ENCODE measurements around the gene NDST1.

The NDST1 gene

DNA sequence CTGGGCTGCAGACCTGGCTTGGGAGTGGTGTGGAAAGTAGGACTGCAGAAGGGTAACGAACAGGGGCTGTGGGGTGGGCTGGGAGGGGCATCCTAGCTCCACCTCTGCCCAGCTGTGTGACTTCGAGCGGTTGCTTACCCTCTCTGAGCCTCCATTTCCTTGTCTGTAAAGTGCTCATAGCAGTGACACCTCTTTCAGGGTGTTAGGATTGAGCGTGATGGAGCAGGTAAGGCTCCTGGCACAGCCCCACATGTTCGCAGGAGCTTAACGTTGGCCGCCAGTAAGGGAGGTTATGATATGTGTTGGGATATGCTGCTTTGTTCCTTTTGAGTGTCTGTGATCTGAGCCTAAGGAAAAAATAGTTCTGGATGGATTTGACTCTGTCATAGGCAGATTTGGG, 2.1 kb downstream of the NDST1 start:
- TF ChIP-seq, protein P1, sequence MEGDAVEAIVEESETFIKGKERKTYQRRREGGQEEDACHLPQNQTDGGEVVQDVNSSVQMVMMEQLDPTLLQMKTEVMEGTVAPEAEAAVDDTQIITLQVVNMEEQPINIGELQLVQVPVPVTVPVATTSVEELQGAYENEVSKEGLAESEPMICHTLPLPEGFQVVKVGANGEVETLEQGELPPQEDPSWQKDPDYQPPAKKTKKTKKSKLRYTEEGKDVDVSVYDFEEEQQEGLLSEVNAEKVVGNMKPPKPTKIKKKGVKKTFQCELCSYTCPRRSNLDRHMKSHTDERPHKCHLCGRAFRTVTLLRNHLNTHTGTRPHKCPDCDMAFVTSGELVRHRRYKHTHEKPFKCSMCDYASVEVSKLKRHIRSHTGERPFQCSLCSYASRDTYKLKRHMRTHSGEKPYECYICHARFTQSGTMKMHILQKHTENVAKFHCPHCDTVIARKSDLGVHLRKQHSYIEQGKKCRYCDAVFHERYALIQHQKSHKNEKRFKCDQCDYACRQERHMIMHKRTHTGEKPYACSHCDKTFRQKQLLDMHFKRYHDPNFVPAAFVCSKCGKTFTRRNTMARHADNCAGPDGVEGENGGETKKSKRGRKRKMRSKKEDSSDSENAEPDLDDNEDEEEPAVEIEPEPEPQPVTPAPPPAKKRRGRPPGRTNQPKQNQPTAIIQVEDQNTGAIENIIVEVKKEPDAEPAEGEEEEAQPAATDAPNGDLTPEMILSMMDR (IDR thresholded peaks at IDR 0.05), result no peak
- Histone ChIP-seq H3K36me3 (no peaks in the 10 kb centered on the region), H3K4me3 (no peak overlapping the region), H3K4me1 (peaks cover 7 to 100% (median 86%) of the 10 kb centered on the region in 4 donors), H3K9me3 (no peaks in the 10 kb centered on the region), H3K27ac (peak overlapping the region; percentile 83 to 96), H3K27me3 (no peaks in the 10 kb centered on the region)
- no peak for DNase-seq
- intact Hi-C loops (cut with DNase I; ENCODE audit: low total_unique reads), result no loop called here

DNA sequence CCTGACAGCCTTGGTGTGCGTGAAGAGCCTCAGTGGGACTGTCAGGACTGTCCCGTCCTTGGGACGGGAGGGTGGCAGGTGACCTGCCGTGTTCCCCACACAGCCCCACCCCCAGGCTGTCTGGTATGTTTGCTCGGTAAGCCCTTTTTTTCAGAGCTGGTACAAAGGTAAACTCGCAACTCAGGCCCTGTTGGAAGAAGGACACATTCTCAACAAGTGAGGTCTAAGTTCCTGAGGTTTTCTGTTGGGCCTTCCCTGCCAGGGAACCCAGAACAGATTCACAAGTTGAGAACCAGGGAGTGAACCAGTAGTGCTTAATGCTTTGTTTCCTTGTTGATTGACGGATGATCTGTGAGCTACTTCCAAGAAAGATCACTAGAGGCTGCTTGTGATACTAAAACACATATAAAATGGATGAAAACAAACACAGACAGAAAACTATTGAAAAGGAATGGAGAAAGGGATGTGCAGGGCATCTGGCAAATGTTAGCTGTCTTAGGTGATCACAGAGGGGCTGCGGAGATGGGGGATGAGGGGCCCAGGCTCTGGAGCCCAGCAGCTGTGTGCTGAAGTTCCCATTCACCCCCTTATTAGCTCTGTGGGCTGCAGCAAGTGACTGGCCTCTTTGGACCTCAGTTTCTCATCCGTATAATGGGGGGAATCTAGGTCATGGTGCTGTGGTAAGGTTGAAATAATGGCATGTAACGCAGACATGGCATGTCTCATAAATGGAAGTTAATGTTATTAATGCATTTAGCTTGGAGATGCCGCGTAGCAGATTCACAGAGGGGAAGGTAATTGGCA, 2.7 kb downstream of the NDST1 start:
- intact Hi-C loops (cut with DNase I; ENCODE audit: low total_unique reads), result no loop called here
- no peaks in the 10 kb centered on the region for H3K36me3 ChIP-seq
- peak overlapping the region; percentile 83 to 96 for H3K27ac ChIP-seq
- H3K27me3 ChIP-seq, result no peaks in the 10 kb centered on the region
- H3K4me1 ChIP-seq, result peaks cover 13 to 100% (median 86%) of the 10 kb centered on the region in 4 donors
- TF ChIP-seq, protein P1 (IDR thresholded peaks at IDR 0.05), result no peak
- no peak overlapping the region for H3K4me3 ChIP-seq
- no peak for DNase-seq
- H3K9me3 ChIP-seq, result no peaks in the 10 kb centered on the region

DNA sequence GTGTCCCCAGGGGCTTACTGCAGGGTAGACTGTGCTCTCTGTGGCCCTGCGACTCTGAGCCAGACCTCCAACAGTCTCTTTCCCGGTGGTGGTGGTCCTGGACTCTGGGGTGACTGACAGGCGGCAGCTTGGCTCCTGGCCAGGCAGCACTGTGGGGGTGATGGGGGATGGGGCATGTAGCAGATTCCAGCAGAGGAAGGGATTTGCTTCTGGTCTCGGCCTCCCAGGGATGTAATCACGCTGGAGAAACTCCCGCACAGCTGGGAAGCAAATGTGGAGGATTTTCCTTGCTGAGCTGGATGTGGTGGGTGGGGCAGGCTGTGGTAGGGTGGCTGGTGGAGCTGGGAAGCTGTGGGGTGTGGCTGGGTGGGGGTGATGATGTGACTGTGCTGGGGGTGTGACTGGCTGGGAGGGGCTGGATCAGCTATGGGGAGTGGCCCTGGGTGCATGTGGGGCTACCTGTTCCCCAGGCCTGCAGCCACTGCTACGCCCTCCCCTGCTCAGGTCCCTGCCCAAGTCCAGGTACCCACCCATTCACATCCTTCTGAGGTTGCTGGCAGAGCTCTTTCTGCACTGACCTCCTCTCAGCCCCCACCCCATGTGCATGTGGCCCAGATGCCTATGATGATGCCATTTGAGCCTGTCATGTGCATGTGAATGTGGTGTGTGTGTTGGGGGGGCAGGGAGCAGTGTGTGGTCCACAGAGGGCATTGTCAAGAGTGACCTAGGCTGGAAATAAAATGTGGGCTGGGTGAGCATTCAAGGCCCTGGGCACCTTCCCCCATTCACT, 3.8 kb downstream of the NDST1 start:
- no peaks in the 10 kb centered on the region for H3K27me3 ChIP-seq
- DNase-seq, result no peak
- no peaks in the 10 kb centered on the region for H3K9me3 ChIP-seq
- TF ChIP-seq, protein P1 (IDR thresholded peaks at IDR 0.05), result no peak
- no peaks in the 10 kb centered on the region for H3K36me3 ChIP-seq
- peak overlapping the region; percentile 83 to 96 for H3K27ac ChIP-seq
- H3K4me3 ChIP-seq, result no peak overlapping the region
- peaks cover 14 to 100% (median 87%) of the 10 kb centered on the region in 4 donors for H3K4me1 ChIP-seq
- intact Hi-C loops (cut with DNase I; ENCODE audit: low total_unique reads), result no loop called here

DNA sequence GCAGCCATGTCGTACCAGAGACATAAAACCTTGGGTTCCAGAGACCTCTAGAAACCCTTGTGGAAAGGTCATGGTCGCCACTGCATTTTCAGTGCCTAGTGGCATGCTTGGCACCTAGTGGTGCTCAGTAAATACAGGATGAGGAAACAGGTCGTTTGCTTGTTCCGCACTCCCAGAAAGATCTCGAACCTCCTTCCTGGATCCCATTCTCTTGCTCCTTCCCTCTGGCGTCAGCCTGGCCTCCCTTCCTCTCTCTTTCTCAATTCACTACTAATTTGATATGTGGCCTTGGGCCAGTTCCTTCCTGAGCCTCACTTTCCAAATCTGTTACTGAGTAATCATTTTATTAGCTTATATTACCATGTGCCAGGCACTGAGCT, 4.4 kb downstream of the NDST1 start:
- intact Hi-C loops (cut with DNase I; ENCODE audit: low total_unique reads), result no loop called here
- Histone ChIP-seq H3K27ac (peak overlapping the region; percentile 83 to 96), H3K4me3 (no peak overlapping the region), H3K4me1 (peaks cover 11 to 100% (median 86%) of the 10 kb centered on the region in 4 donors), H3K27me3 (no peaks in the 10 kb centered on the region), H3K36me3 (no peaks in the 10 kb centered on the region), H3K9me3 (no peaks in the 10 kb centered on the region)
- TF ChIP-seq, protein P1 (IDR thresholded peaks at IDR 0.05), result no peak
- peak in 1 of 2 donors; percentile 77 for DNase-seq

DNA sequence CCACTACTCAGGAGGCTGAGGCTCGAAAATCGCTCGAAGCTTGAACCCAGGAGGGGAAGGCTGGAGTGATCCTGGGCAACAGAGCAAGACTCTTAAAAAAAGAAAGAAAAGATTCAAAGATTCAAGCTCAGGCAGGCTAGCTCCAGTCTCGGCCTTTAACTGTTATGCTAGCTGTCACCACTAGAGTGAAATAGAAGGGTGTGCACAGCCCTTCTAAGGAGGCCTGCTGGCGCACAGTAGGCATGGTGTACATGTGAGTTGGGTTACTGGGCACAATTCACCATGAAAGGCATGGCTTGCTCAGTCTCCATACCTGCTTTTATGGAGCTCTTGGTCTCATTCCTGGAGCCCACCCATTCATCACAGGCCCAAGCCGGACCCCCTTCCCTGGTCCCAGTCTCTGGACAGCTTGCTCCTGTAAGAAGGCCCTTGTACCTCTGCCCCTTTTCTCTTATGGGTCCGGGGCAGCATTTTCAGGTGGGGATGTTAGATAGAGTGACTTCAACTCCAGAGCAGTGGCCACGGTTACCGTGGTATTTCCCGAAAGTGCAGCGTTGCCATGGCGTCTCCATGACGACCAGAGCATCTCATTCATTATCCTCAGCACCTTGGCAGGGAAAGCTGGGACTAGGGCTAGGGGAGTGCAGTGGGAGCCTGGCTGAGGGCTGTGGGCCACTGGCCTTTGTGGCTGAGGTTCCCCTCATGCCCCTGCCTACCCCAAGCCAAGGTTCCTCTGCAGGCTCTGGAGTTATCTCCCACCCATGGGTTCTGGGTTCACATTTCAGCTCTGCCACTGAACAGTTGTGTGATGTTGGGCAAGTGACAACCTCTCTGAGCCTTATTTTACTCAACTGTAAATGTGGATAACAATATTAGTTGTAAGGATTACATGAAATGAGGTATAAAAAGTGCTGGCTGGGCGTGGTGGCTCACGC, 5.7 kb downstream of the NDST1 start:
- TF ChIP-seq, protein P1 (IDR thresholded peaks at IDR 0.05), result no peak
- H3K4me1 ChIP-seq, result peaks cover 12 to 100% (median 86%) of the 10 kb centered on the region in 4 donors
- peak overlapping the region; percentile 83 to 96 for H3K27ac ChIP-seq
- H3K36me3 ChIP-seq, result no peaks in the 10 kb centered on the region
- DNase-seq, result no peak
- no peaks in the 10 kb centered on the region for H3K27me3 ChIP-seq
- intact Hi-C loops (cut with DNase I; ENCODE audit: low total_unique reads), result no loop called here
- H3K4me3 ChIP-seq, result no peak overlapping the region
- H3K9me3 ChIP-seq, result no peaks in the 10 kb centered on the region

Measured in tibial artery (tissue), 4 donors.